Liver (tissue), 9 donors: ENCODE measurements around the gene TBC1D1. TPM values are rescaled to one million over a fixed set of nuclear protein-coding genes. Genes with fewer than 3 reads are reported as not detected.

ENCODE experiments used
- DNase-seq: peaks from one replicate; pipeline ENCODE4 v3.0.0-alpha.2; 2017; ENCODE audit warnings: low spot score
- H3K27ac ChIP-seq, 2 donors: one replicate each; pipeline ENCODE4 v1.7.0; 2013; ENCODE audit warnings: inconsistent platforms in 2 of 2, low read length in 2 of 2, control low read depth in 1 of 2, low read depth in 1 of 2, mild to moderate bottlenecking in 1 of 2
- H3K27me3 ChIP-seq, 4 donors: one replicate each; pipeline versions ENCODE4 v1.6.1 to v1.7.0; 2013; ENCODE audit warnings: low read length in 3 of 4, inconsistent platforms in 1 of 4, mild to moderate bottlenecking in 1 of 4, moderate library complexity in 1 of 4; ENCODE audit not compliant: control insufficient read depth in 4 of 4, insufficient read depth in 4 of 4
- H3K36me3 ChIP-seq, 4 donors: one replicate each; pipeline versions ENCODE4 v1.6.1 to v1.7.0; 2013; ENCODE audit warnings: low read length in 3 of 4, mild to moderate bottlenecking in 3 of 4, low read depth in 1 of 4, moderate library complexity in 1 of 4; ENCODE audit not compliant: control insufficient read depth in 4 of 4, insufficient read depth in 3 of 4
- H3K4me1 ChIP-seq, 4 donors: one replicate each; pipeline versions ENCODE4 v1.6.1 to v1.7.0; 2013; ENCODE audit warnings: low read length in 3 of 4, mild to moderate bottlenecking in 3 of 4, moderate library complexity in 1 of 4; ENCODE audit not compliant: control insufficient read depth in 4 of 4, insufficient read depth in 4 of 4
- H3K4me3 ChIP-seq, 3 donors: one replicate each; pipeline versions ENCODE4 v1.6.1 to v1.7.0; 2013; ENCODE audit warnings: low read length in 3 of 3, control low read depth in 1 of 3, low read depth in 1 of 3, mild to moderate bottlenecking in 1 of 3
- H3K9ac ChIP-seq, 2 donors: one replicate each; pipeline ENCODE4 v1.7.0; 2013; ENCODE audit warnings: low read length in 2 of 2, mild to moderate bottlenecking in 2 of 2, moderate library complexity in 2 of 2, control low read depth in 1 of 2, low read depth in 1 of 2
- H3K9me3 ChIP-seq, 4 donors: one replicate each; pipeline versions ENCODE4 v1.6.1 to v1.7.0; 2013; ENCODE audit warnings: low read length in 3 of 4; ENCODE audit not compliant: control insufficient read depth in 4 of 4
- EGR1 ChIP-seq, 2 donors: IDR thresholded peaks; 2 replicates each; pipeline ENCODE4 v1.6.1; 2016 to 2018; ENCODE audit warnings: antibody characterized with exemption in 2 of 2, low read depth in 2 of 2
- FOXA1 ChIP-seq: IDR thresholded peaks from 2 replicates; pipeline ENCODE4 v1.6.1; 2016; ENCODE audit warnings: antibody characterized with exemption
- GABPA ChIP-seq, 2 donors: IDR thresholded peaks in 1 of 2; conservative IDR thresholded peaks in 1 of 2; 2 replicates each; pipeline ENCODE4 v1.6.1; 2016; ENCODE audit warnings: antibody characterized with exemption in 2 of 2, mild to moderate bottlenecking in 1 of 2, moderate library complexity in 1 of 2
- HNF4A ChIP-seq, 2 donors: conservative IDR thresholded peaks; 2 replicates each; pipeline ENCODE4 v1.6.1; 2016; ENCODE audit warnings: antibody characterized with exemption in 2 of 2, mild to moderate bottlenecking in 2 of 2
- HNF4G ChIP-seq: IDR thresholded peaks from 2 replicates; pipeline ENCODE4 v1.6.1; 2016; ENCODE audit warnings: antibody characterized with exemption
- JUND ChIP-seq, 2 donors: IDR thresholded peaks; 2 replicates each; pipeline ENCODE4 v1.6.1; 2016; ENCODE audit warnings: antibody characterized with exemption in 2 of 2
- NR2F2 ChIP-seq: IDR thresholded peaks from 2 replicates; pipeline ENCODE4 v1.6.1; 2016; ENCODE audit warnings: antibody characterized with exemption
- RAD21 ChIP-seq, 2 donors: IDR thresholded peaks; 2 replicates each; pipeline ENCODE4 v1.6.1; 2016; ENCODE audit warnings: antibody characterized with exemption in 2 of 2, mild to moderate bottlenecking in 2 of 2
- RXRA ChIP-seq, 2 donors: IDR thresholded peaks; 2 replicates each; pipeline ENCODE4 v1.6.1; 2017 to 2018; ENCODE audit warnings: antibody characterized with exemption in 2 of 2, mild to moderate bottlenecking in 1 of 2
- SP1 ChIP-seq: IDR thresholded peaks from 2 replicates; pipeline ENCODE4 v1.6.1; 2018; ENCODE audit warnings: antibody characterized with exemption, mild to moderate bottlenecking
- YY1 ChIP-seq: IDR thresholded peaks from 2 replicates; pipeline ENCODE4 v1.6.1; 2016; ENCODE audit warnings: antibody characterized with exemption, mild to moderate bottlenecking
- WGBS: extraction: QIAGEN DNeasy Blood & Tissue Kit; methylation state at CpG from one replicate; pipeline ENCODE4 v1.1.7; 2013; 5-methylcytosine and 5-hydroxymethylcytosine counted together
- polyA plus RNA-seq, 2 donors: library from polyadenylated mRNA; stranded (reverse) in 1 of 2; unstranded in 1 of 2; fragments of 200-250 nt in 1 of 2; fragments of >200 nt in 1 of 2; fragmentation: Nextera tagmentation in 1 of 2; extraction: Ambion mirVana in 1 of 2; gene quantifications; one replicate each; pipeline versions ENCODE4 v1.2.1 to v1.2.3, GENCODE V29; 2013 to 2015
- total RNA-seq, 2 donors: library from RNA; depleted of rRNA; stranded (reverse); fragments of >200 nt; gene quantifications; one replicate each; pipeline ENCODE4 v1.2.3, GENCODE V29; 2014
- TF ChIP-seq, protein P1 (sequence below): fragments of 150-350 bp; IDR thresholded peaks from 2 replicates; pipeline ENCODE4 v1.5.1; 2017; ENCODE audit warnings: improper control_type of control experiment, low read depth, low read length; ENCODE audit not compliant: missing input control
- TF ChIP-seq, protein P2 (sequence below): IDR thresholded peaks from 2 replicates; pipeline ENCODE4 v1.6.1; 2016; ENCODE audit warnings: antibody characterized with exemption
- TF ChIP-seq, protein P3 (sequence below): IDR thresholded peaks from 2 replicates; pipeline ENCODE4 v1.6.1; 2016; ENCODE audit warnings: antibody characterized with exemption
- TF ChIP-seq, protein P4 (sequence below): IDR thresholded peaks from 2 replicates; pipeline ENCODE4 v1.6.1; 2016; ENCODE audit warnings: antibody characterized with exemption, mild to moderate bottlenecking
- TF ChIP-seq, protein P5 (sequence below): IDR thresholded peaks from 2 replicates; pipeline ENCODE4 v1.6.1; 2016; ENCODE audit warnings: antibody characterized with exemption
- donor health status: healthy.
- donor health status: healthy.
- donor health status: healthy.
- donor health status: healthy.
- donor health status: healthy.

The TBC1D1 gene
- total and polyA plus RNA-seq, 4 donors = 15.6 to 41.4 (median 20.9) TPM

DNA sequence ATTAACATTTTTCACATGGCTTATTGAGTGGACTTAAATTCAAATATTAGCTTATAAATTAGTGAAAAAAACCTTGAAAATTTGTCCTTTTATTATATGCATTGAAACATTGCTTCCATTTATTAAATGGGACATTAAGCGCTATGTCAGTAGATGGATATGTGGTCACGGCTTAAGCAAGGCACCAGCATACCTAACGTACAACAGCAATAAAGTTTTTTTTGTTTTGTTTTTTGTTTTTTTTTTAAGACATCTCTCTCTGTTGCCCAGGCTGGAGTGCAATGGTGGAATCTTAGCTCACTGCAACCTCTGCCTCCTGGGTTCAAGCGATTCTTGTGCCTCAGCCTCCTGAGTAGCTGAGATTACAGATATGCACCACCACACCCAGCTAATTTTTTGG lies 32.8 kb upstream of the TBC1D1 start:
- Histone ChIP-seq H3K27me3 (no peaks in the 10 kb centered on the region), H3K9ac (no peak overlapping the region), H3K27ac (no peak overlapping the region), H3K9me3 (no peaks in the 10 kb centered on the region), H3K4me1 (peaks cover 0 to 3% (median 0%) of the 10 kb centered on the region in 4 donors), H3K4me3 (no peak overlapping the region), H3K36me3 (peaks cover 0 to 23% (median 5%) of the 10 kb centered on the region in 4 donors)
- DNase-seq = no peak
- 98% methylated on average over 4 of the region's 4 CpGs for WGBS
- TF ChIP-seq RXRA (IDR thresholded peaks at IDR 0.05) = no peak
- no peak for TF ChIP-seq JUND (IDR thresholded peaks at IDR 0.05)
- TF ChIP-seq, protein P1, sequence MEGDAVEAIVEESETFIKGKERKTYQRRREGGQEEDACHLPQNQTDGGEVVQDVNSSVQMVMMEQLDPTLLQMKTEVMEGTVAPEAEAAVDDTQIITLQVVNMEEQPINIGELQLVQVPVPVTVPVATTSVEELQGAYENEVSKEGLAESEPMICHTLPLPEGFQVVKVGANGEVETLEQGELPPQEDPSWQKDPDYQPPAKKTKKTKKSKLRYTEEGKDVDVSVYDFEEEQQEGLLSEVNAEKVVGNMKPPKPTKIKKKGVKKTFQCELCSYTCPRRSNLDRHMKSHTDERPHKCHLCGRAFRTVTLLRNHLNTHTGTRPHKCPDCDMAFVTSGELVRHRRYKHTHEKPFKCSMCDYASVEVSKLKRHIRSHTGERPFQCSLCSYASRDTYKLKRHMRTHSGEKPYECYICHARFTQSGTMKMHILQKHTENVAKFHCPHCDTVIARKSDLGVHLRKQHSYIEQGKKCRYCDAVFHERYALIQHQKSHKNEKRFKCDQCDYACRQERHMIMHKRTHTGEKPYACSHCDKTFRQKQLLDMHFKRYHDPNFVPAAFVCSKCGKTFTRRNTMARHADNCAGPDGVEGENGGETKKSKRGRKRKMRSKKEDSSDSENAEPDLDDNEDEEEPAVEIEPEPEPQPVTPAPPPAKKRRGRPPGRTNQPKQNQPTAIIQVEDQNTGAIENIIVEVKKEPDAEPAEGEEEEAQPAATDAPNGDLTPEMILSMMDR = no peak
- no peak for TF ChIP-seq YY1

DNA sequence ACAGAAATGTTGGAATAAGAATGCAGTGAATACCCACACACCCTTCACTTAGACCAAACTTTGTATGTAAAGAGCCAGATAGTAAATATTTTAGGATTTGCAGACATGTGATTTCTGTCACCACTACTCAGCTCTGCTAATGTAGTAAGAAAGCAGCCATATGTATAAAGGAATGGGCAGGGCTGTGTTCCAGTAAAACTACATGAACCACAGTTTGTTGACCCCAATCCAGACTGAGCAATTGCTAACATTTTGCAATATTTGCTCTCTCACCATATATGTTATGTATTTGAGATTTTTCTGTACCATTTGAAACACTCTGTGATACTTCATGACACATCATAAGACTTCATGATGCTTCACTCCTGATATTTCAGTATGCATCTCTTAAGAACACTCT lies 32.0 kb upstream of the TBC1D1 start:
- no peaks in the 10 kb centered on the region for H3K27me3 ChIP-seq
- TF ChIP-seq, protein P2, sequence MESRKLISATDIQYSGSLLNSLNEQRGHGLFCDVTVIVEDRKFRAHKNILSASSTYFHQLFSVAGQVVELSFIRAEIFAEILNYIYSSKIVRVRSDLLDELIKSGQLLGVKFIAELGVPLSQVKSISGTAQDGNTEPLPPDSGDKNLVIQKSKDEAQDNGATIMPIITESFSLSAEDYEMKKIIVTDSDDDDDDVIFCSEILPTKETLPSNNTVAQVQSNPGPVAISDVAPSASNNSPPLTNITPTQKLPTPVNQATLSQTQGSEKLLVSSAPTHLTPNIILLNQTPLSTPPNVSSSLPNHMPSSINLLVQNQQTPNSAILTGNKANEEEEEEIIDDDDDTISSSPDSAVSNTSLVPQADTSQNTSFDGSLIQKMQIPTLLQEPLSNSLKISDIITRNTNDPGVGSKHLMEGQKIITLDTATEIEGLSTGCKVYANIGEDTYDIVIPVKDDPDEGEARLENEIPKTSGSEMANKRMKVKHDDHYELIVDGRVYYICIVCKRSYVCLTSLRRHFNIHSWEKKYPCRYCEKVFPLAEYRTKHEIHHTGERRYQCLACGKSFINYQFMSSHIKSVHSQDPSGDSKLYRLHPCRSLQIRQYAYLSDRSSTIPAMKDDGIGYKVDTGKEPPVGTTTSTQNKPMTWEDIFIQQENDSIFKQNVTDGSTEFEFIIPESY = no peak
- TF ChIP-seq GABPA (IDR thresholded peaks at IDR 0.05 in 1 of 2, conservative IDR thresholded peaks at IDR 0.05 in 1 of 2) (no peak), RXRA (IDR thresholded peaks at IDR 0.05) (peak; percentile 78 to 88), YY1 (peak; percentile 23)
- no peak overlapping the region for H3K4me3 ChIP-seq
- peaks cover 0 to 3% (median 0%) of the 10 kb centered on the region in 4 donors for H3K4me1 ChIP-seq
- H3K9ac ChIP-seq = no peak overlapping the region
- DNase-seq = no peak
- H3K36me3 ChIP-seq = peaks cover 0 to 20% (median 3%) of the 10 kb centered on the region in 4 donors
- H3K9me3 ChIP-seq = no peaks in the 10 kb centered on the region
- no peak overlapping the region for H3K27ac ChIP-seq

DNA sequence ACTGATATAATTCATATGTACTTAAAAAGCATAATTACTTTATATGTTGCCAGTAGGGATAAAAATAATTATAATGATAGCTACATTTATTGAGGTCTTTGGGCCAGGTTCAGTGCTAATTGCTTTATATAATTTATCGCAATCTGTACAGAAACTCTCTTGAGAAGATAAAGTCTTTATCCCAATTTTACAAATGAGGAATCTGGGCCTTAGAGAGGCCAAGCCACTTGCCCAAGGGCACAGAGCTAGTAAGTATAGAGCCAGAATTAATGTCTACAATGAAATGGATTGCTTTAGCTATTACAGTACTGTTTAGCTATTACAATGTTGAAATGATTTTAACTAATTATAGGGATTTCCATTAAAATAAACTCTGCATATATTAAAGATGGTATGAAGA lies 30.6 kb upstream of the TBC1D1 start:
- Histone ChIP-seq H3K9ac (no peak overlapping the region), H3K9me3 (no peaks in the 10 kb centered on the region), H3K4me3 (no peak overlapping the region), H3K27ac (no peak overlapping the region), H3K27me3 (no peaks in the 10 kb centered on the region), H3K4me1 (peaks cover 0 to 3% (median 0%) of the 10 kb centered on the region in 4 donors), H3K36me3 (peaks cover 0 to 19% (median 3%) of the 10 kb centered on the region in 4 donors)
- DNase-seq = no peak
- WGBS = 99% methylated on average over 1 of the region's 1 CpG
- TF ChIP-seq, protein P2 = no peak
- TF ChIP-seq, protein P3, sequence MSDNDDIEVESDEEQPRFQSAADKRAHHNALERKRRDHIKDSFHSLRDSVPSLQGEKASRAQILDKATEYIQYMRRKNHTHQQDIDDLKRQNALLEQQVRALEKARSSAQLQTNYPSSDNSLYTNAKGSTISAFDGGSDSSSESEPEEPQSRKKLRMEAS = no peak
- no peak for TF ChIP-seq RAD21 (IDR thresholded peaks at IDR 0.05)
- TF ChIP-seq FOXA1 = no peak
- TF ChIP-seq NR2F2 = no peak
- TF ChIP-seq RXRA (IDR thresholded peaks at IDR 0.05) = no peak
- TF ChIP-seq YY1 = no peak
- TF ChIP-seq SP1 = no peak
- no peak for TF ChIP-seq EGR1 (IDR thresholded peaks at IDR 0.05; ENCODE audit: low read depth in 2 of 2)
- no peak for TF ChIP-seq HNF4A (conservative IDR thresholded peaks at IDR 0.05)
- TF ChIP-seq, protein P4, sequence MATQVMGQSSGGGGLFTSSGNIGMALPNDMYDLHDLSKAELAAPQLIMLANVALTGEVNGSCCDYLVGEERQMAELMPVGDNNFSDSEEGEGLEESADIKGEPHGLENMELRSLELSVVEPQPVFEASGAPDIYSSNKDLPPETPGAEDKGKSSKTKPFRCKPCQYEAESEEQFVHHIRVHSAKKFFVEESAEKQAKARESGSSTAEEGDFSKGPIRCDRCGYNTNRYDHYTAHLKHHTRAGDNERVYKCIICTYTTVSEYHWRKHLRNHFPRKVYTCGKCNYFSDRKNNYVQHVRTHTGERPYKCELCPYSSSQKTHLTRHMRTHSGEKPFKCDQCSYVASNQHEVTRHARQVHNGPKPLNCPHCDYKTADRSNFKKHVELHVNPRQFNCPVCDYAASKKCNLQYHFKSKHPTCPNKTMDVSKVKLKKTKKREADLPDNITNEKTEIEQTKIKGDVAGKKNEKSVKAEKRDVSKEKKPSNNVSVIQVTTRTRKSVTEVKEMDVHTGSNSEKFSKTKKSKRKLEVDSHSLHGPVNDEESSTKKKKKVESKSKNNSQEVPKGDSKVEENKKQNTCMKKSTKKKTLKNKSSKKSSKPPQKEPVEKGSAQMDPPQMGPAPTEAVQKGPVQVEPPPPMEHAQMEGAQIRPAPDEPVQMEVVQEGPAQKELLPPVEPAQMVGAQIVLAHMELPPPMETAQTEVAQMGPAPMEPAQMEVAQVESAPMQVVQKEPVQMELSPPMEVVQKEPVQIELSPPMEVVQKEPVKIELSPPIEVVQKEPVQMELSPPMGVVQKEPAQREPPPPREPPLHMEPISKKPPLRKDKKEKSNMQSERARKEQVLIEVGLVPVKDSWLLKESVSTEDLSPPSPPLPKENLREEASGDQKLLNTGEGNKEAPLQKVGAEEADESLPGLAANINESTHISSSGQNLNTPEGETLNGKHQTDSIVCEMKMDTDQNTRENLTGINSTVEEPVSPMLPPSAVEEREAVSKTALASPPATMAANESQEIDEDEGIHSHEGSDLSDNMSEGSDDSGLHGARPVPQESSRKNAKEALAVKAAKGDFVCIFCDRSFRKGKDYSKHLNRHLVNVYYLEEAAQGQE = no peak
- TF ChIP-seq, protein P5, sequence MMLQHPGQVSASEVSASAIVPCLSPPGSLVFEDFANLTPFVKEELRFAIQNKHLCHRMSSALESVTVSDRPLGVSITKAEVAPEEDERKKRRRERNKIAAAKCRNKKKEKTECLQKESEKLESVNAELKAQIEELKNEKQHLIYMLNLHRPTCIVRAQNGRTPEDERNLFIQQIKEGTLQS = no peak
- no peak for TF ChIP-seq GABPA (IDR thresholded peaks at IDR 0.05 in 1 of 2, conservative IDR thresholded peaks at IDR 0.05 in 1 of 2)
- no peak for TF ChIP-seq JUND (IDR thresholded peaks at IDR 0.05)
- no peak for TF ChIP-seq HNF4G
